IMR-90 (cell line): Measurements from ENCODE around the gene TAF3. TPM values are rescaled to one million over a fixed set of nuclear protein-coding genes. Genes with fewer than 3 reads are reported as not detected.

Source experiments
- ATAC-seq: fragments of 200-7000 bp; cut with Tn5 transposase; 2 replicates; pipeline ENCODE4 v1.9.1; 2020; ENCODE audit warnings: low read depth, mild to moderate bottlenecking, moderate library complexity
- BruUV-seq: library from RNA; stranded (reverse); fragments of 400-500 nt; replicated peaks from 2 replicates; lab custom pipeline; 2021; lab: Mats Ljungman, UMichigan
- CTCF ChIA-PET: fragments of 300-600 bp; formaldehyde crosslinking; extraction: SDS; loops from one replicate; lab custom pipeline; 2021; ENCODE audit warnings: antibody characterized with exemption; lab: Yijun Ruan, JAX
- POLR2A ChIA-PET: fragments of 300-600 bp; sonication (Branson Sonifier 250); formaldehyde crosslinking; loops from one replicate; lab custom pipeline; 2022; ENCODE audit warnings: antibody characterized with exemption; ENCODE audit not compliant: unreplicated experiment; lab: Charles Lee
- DNase-seq: peaks from one replicate; pipeline ENCODE4 v3.0.0; 2013
- H2AFZ ChIP-seq: replicated peaks from 2 replicates; pipeline ENCODE3; 2013; ENCODE audit warnings: low read length, mild to moderate bottlenecking; ENCODE audit not compliant: poor library complexity
- H2AK5ac ChIP-seq: 2 replicates; pipeline ENCODE4 v1.6.1; 2013; ENCODE audit warnings: low read depth, low read length, inconsistent platforms
- H2AK9ac ChIP-seq: replicated peaks from 2 replicates; pipeline ENCODE3; 2013; ENCODE audit warnings: mild to moderate bottlenecking, low read depth, low read length, moderate library complexity; ENCODE audit not compliant: poor library complexity
- H2BK120ac ChIP-seq: 2 replicates; pipeline ENCODE4 v1.6.1; 2013; ENCODE audit warnings: low read depth, low read length, inconsistent platforms
- H2BK15ac ChIP-seq: 3 replicates; pipeline ENCODE4 v1.6.1; 2013; ENCODE audit warnings: low read depth, low read length, inconsistent platforms
- H2BK20ac ChIP-seq: 2 replicates; pipeline ENCODE4 v1.6.1; 2013; ENCODE audit warnings: low read depth, mild to moderate bottlenecking, inconsistent platforms, low read length, moderate library complexity
- H2BK5ac ChIP-seq: 2 replicates; pipeline ENCODE4 v1.6.1; 2013; ENCODE audit warnings: mild to moderate bottlenecking, low read depth, low read length, inconsistent platforms; ENCODE audit not compliant: poor library complexity, severe bottlenecking
- H3K14ac ChIP-seq: replicated peaks from 2 replicates; pipeline ENCODE4 v1.6.1; 2013; ENCODE audit warnings: low read depth, low read length, inconsistent platforms
- H3K18ac ChIP-seq: 2 replicates; pipeline ENCODE4 v1.6.1; 2013; ENCODE audit warnings: low read depth, low read length, control low read depth
- H3K23ac ChIP-seq: 2 replicates; pipeline ENCODE4 v1.6.1; 2013; ENCODE audit warnings: low read depth, low read length, inconsistent platforms
- H3K27ac ChIP-seq: 2 replicates; pipeline ENCODE4 v1.5.1; 2013; ENCODE audit warnings: mild to moderate bottlenecking, control low read depth, low read length; ENCODE audit not compliant: insufficient read depth
- H3K27me3 ChIP-seq: 2 replicates; pipeline ENCODE4 v1.6.1; 2013; ENCODE audit warnings: low read length; ENCODE audit not compliant: control insufficient read depth, insufficient read depth
- H3K36me3 ChIP-seq: 2 replicates; pipeline ENCODE4 v1.6.1; 2013; ENCODE audit warnings: low read length, mixed read lengths; ENCODE audit not compliant: control insufficient read depth, insufficient read depth
- H3K4ac ChIP-seq: 2 replicates; pipeline ENCODE4 v1.6.1; 2013; ENCODE audit warnings: low read depth, low read length, inconsistent platforms
- H3K4me1 ChIP-seq: 2 replicates; pipeline ENCODE4 v1.6.1; 2013; ENCODE audit warnings: low read length, mixed read lengths; ENCODE audit not compliant: control insufficient read depth, insufficient read depth
- H3K4me2 ChIP-seq: 2 replicates; pipeline ENCODE4 v1.6.1; 2013; ENCODE audit warnings: low read depth, mild to moderate bottlenecking, control low read depth, low read length, moderate library complexity
- H3K4me3 ChIP-seq: 2 replicates; pipeline ENCODE4 v1.5.1; 2013; ENCODE audit warnings: low read depth, mild to moderate bottlenecking, control low read depth, low read length, moderate library complexity; ENCODE audit not compliant: insufficient read depth
- H3K56ac ChIP-seq: 2 replicates; pipeline ENCODE4 v1.6.1; 2013; ENCODE audit warnings: low read length, inconsistent platforms; ENCODE audit not compliant: insufficient read depth; ENCODE audit errors: extremely low read depth
- H3K79me1 ChIP-seq, 2 experiments: 2 replicates each; pipeline ENCODE4 v1.6.1; 2013; ENCODE audit warnings: low read length in 2 of 2, inconsistent platforms in 1 of 2, low read depth in 1 of 2
- H3K9ac ChIP-seq: 2 replicates; pipeline ENCODE4 v1.6.1; 2013; ENCODE audit warnings: low read depth, low read length, control low read depth
- H3K9me1 ChIP-seq: 2 replicates; pipeline ENCODE4 v1.6.1; 2013; ENCODE audit warnings: low read length, inconsistent platforms; ENCODE audit not compliant: insufficient read depth
- H3K9me3 ChIP-seq: 2 replicates; pipeline ENCODE4 v1.6.1; 2013; ENCODE audit warnings: low read length; ENCODE audit not compliant: control insufficient read depth, insufficient read depth
- H4K20me1 ChIP-seq: 2 replicates; pipeline ENCODE4 v1.6.1; 2013; ENCODE audit warnings: low read length, inconsistent platforms; ENCODE audit not compliant: insufficient read depth
- H4K5ac ChIP-seq: 2 replicates; pipeline ENCODE4 v1.6.1; 2013; ENCODE audit warnings: mild to moderate bottlenecking, low read depth, low read length, control low read depth
- H4K8ac ChIP-seq, 2 experiments: 2 replicates each; pipeline ENCODE4 v1.6.1; 2013; ENCODE audit warnings: low read depth in 2 of 2, low read length in 2 of 2, control low read depth in 1 of 2, inconsistent platforms in 1 of 2
- H4K91ac ChIP-seq: 2 replicates; pipeline ENCODE4 v1.6.1; 2013; ENCODE audit warnings: low read depth, low read length, inconsistent platforms; ENCODE audit not compliant: insufficient read depth
- BHLHE40 ChIP-seq: fragments of 150-350 bp; IDR thresholded peaks from 2 replicates; pipeline ENCODE4 v1.6.1; 2016; ENCODE audit warnings: mild to moderate bottlenecking, low read depth, low read length
- CEBPB ChIP-seq: IDR thresholded peaks from 2 replicates; pipeline ENCODE4 v1.6.1; 2012; ENCODE audit warnings: low read depth, low read length, improper control_type of control experiment
- CHD1 ChIP-seq: IDR thresholded peaks from 2 replicates; pipeline ENCODE4 v1.6.1; 2012; ENCODE audit warnings: low read depth, low read length, improper control_type of control experiment
- CTCF ChIP-seq: conservative IDR thresholded peaks from 2 replicates; pipeline ENCODE4 v1.5.1; 2012; ENCODE audit warnings: mild to moderate bottlenecking, low read depth, low read length, improper control_type of control experiment
- ELK1 ChIP-seq: fragments of 150-350 bp; IDR thresholded peaks from 2 replicates; pipeline ENCODE4 v1.6.1; 2016; ENCODE audit warnings: low read depth, mild to moderate bottlenecking, low read length, moderate library complexity, borderline replicate concordance
- FOS ChIP-seq: fragments of 150-350 bp; IDR thresholded peaks from 2 replicates; pipeline ENCODE4 v1.6.1; 2016; ENCODE audit warnings: low read depth, low read length
- MAFK ChIP-seq: IDR thresholded peaks from 2 replicates; pipeline ENCODE4 v1.6.1; 2012; ENCODE audit warnings: low read depth, low read length, improper control_type of control experiment
- MAZ ChIP-seq: IDR thresholded peaks from 2 replicates; pipeline ENCODE4 v1.6.1; 2012; ENCODE audit warnings: low read depth, mild to moderate bottlenecking, low read length, improper control_type of control experiment, moderate library complexity, borderline replicate concordance
- MXI1 ChIP-seq: IDR thresholded peaks from 2 replicates; pipeline ENCODE4 v1.6.1; 2012; ENCODE audit warnings: low read depth, mild to moderate bottlenecking, low read length, moderate library complexity, borderline replicate concordance
- NFE2L2 ChIP-seq: fragments of 150-350 bp; IDR thresholded peaks from 2 replicates; pipeline ENCODE4 v1.6.1; 2016; ENCODE audit warnings: low read depth, mild to moderate bottlenecking, low read length
- POLR2A ChIP-seq: IDR thresholded peaks from 2 replicates; pipeline ENCODE4 v1.6.1; 2012; ENCODE audit warnings: mild to moderate bottlenecking, low read depth, low read length
- RAD21 ChIP-seq: IDR thresholded peaks from 2 replicates; pipeline ENCODE4 v1.6.1; 2012; ENCODE audit warnings: low read length, improper control_type of control experiment
- RCOR1 ChIP-seq: IDR thresholded peaks from 2 replicates; pipeline ENCODE4 v1.6.1; 2012; ENCODE audit warnings: mild to moderate bottlenecking, low read length, improper control_type of control experiment; ENCODE audit not compliant: insufficient replicate concordance
- RFX5 ChIP-seq: IDR thresholded peaks from 2 replicates; pipeline ENCODE4 v1.8.0; 2012; ENCODE audit warnings: low read depth, mild to moderate bottlenecking, low read length, moderate library complexity
- SMC3 ChIP-seq: fragments of 150-350 bp; IDR thresholded peaks from 2 replicates; pipeline ENCODE4 v1.6.1; 2016; ENCODE audit warnings: low read depth, mild to moderate bottlenecking, antibody characterized with exemption, low read length, moderate library complexity
- USF2 ChIP-seq: fragments of 150-350 bp; IDR thresholded peaks from 2 replicates; pipeline ENCODE4 v1.6.1; 2017; ENCODE audit warnings: mild to moderate bottlenecking, antibody characterized with exemption, low read length, low read depth
- WGBS, 2 experiments: methylation state at CpG; one replicate each; pipeline versions ENCODE4 v1.1.5 to v1.1.7; 2013; ENCODE audit warnings: missing lambda C conversion rate in 2 of 2; ENCODE audit not compliant: insufficient read length in 1 of 2; ENCODE audit errors: extremely low coverage in 2 of 2; 5-methylcytosine and 5-hydroxymethylcytosine counted together
- dilution Hi-C: fragments of 300-500 bp; cut with HindIII; formaldehyde crosslinking; loops from one replicate; pipeline ENCODE4 v1.14.3; 2018; ENCODE audit warnings: low sequenced_read_pairs; ENCODE audit not compliant: unreplicated experiment
- in situ Hi-C: fragments of 300-500 bp; cut with MboI; formaldehyde crosslinking; loops from 3 replicates; pipeline ENCODE4 v1.14.3; 2019; ENCODE audit warnings: low sequenced_read_pairs, inconsistent platforms, mixed read lengths
- intact Hi-C: fragments of 100-400 bp; cut with micrococcal nuclease; formaldehyde crosslinking; loops from 2 replicates; pipeline ENCODE4 v1.10.0; 2022
- polyA plus RNA-seq, 3 experiments: library from polyadenylated mRNA; depleted of rRNA; stranded (reverse); fragments of >200 nt; gene quantifications; 2 replicates each; pipeline ENCODE4 v1.2.3, GENCODE V29; 2012; ENCODE audit warnings: low replicate concordance in 1 of 3
- total RNA-seq: library from RNA; depleted of rRNA; stranded (reverse); fragments of >200 nt; gene quantifications from 2 replicates; pipeline ENCODE4 v1.2.3, GENCODE V29; 2012

Gene TAF3
- total and polyA plus RNA-seq, 2 of the 4 experiments (the other 2 are of a cell fraction): 1.4 to 2.3 TPM

DNA sequence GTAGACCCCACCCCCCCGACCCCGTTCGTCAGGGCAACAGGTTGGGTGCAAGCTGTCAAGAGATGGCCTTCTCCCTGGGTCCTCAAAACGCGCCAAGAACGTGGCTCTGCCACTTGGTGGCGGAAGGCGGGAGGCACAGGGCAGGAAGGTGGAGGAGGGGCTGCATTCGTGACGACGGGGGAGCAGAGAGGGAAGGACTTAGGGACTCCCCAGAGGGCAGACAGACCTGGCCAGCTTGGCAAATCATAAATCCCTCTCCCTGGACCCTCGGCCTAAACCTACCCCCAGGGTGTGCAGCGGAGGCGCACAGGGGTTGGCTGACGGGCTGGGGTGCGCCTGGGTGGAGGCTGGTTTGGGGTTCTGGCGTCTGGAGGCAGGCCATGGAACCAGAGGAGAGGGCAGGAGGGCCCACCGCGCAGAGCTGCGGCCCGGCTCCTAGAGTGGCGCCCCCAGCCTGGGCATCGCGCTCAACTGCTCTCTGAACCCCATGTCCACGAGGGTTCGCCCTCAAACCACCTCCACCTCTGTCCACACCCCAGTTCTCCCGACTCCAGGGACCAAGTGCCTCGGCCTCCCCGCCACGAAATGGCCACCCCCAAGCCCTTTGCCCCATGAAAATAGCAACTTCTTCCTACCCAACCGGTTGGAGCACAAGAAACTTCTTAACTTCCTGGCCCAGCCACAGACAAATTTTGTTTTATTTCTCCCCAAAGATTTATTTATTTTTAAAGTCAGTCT, 225.4 kb downstream of the TAF3 start:
- H2BK120ac ChIP-seq: no peak overlapping the region
- no peak overlapping the region for H3K4me3 ChIP-seq
- WGBS, 2 experiments: 0% methylated on average over 3 of the region's 31 CpGs; no CpG with 5 or more reads in 1 of the 2 experiments
- H3K4ac ChIP-seq: no peak overlapping the region
- no peak overlapping the region for H3K9ac ChIP-seq
- no peak overlapping the region for H2AFZ ChIP-seq
- no peak overlapping the region for H4K8ac ChIP-seq
- no peak overlapping the region for H3K18ac ChIP-seq
- no peak overlapping the region for H3K27ac ChIP-seq
- H4K20me1 ChIP-seq: no peaks in the 10 kb centered on the region; the same call in 1 of the 2 replicates
- TF ChIP-seq RCOR1 (no peak), NFE2L2 (no peak), CHD1 (no peak), MXI1 (no peak), MAFK (no peak), FOS (no peak), BHLHE40 (no peak), CEBPB (no peak), MAZ (no peak), POLR2A (no peak), SMC3 (no peak), RFX5 (no peak), CTCF (no peak), USF2 (no peak), ELK1 (no peak), RAD21 (no peak)
- no peak overlapping the region for H2BK15ac ChIP-seq
- no peak overlapping the region for H3K56ac ChIP-seq
- no peak overlapping the region for H2AK9ac ChIP-seq
- dilution Hi-C loops (no loop called here), in situ Hi-C loops (no loop called here), intact Hi-C loops (no loop called here)
- H3K36me3 ChIP-seq: no peaks in the 10 kb centered on the region
- H2BK20ac ChIP-seq: no peak overlapping the region
- no peak overlapping the region for H4K91ac ChIP-seq
- H4K5ac ChIP-seq: no peak overlapping the region
- no peak overlapping the region for H3K14ac ChIP-seq
- no peaks in the 10 kb centered on the region for H3K79me1 ChIP-seq
- ATAC-seq (no peak), DNase-seq (no peak)
- H2AK5ac ChIP-seq: no peak overlapping the region
- H3K4me1 ChIP-seq: 0 out of 2 replicates have a peak, but pooled peaks cover 1% of the 10 kb centered on the region
- no peak overlapping the region for H2BK5ac ChIP-seq
- no peak overlapping the region for H3K23ac ChIP-seq
- no TSS peak for BruUV-seq
- ChIA-PET CTCF (no interaction called here), POLR2A (no interaction called here)
- no peak overlapping the region for H3K4me2 ChIP-seq
- H3K9me1 ChIP-seq: no peaks in the 10 kb centered on the region
- H3K27me3 ChIP-seq: peaks cover 98% of the 10 kb centered on the region
- peaks cover 11% of the 10 kb centered on the region; the same call in 1 of the 2 replicates for H3K9me3 ChIP-seq
